T-helper 1 cell (primary cell): ENCODE data around the gene IRF5.
"Not testable (repeated sequence)": the region's sequence is repeated elsewhere in the genome, so short reads cannot be mapped to it uniquely, and the experiment has no call there.

ENCODE experiments used
- DNase-seq, 5 donors: peaks; one replicate each; pipeline ENCODE4 v3.0.0-alpha.2; 2012 to 2020

IRF5 gene

GRCh38 chr7:128968624-128969023 is 30.9 kb downstream of the IRF5 start:
- no peak for DNase-seq

GRCh38 chr7:128974241-128974934 is 36.7 kb downstream of the IRF5 start:
- DNase-seq = no peak

GRCh38 chr7:128982105-128982504 is 44.4 kb downstream of the IRF5 start:
- DNase-seq = no peak

- DNase-seq = no peak
Measured at GRCh38 chr7:128985660-128986059, 47.9 kb downstream of the IRF5 start.

GRCh38 chr7:128986609-128987008 is 48.9 kb downstream of the IRF5 start:
- no peak for DNase-seq

GRCh38 chr7:128988372-128988771 is 50.6 kb downstream of the IRF5 start:
- DNase-seq = no peak

GRCh38 chr7:128989961-128990360 is 52.2 kb downstream of the IRF5 start:
- DNase-seq = no peak

- DNase-seq = no peak
Measured at GRCh38 chr7:128993419-128993818, 55.7 kb downstream of the IRF5 start.

GRCh38 chr7:128994560-128994959 is 56.8 kb downstream of the IRF5 start:
- DNase-seq = not testable (repeated sequence)

GRCh38 chr7:128997181-128997580 is 59.5 kb downstream of the IRF5 start:
- no peak for DNase-seq
